ENCODE measurements around the gene MAST4.

MAST4 gene

DNA sequence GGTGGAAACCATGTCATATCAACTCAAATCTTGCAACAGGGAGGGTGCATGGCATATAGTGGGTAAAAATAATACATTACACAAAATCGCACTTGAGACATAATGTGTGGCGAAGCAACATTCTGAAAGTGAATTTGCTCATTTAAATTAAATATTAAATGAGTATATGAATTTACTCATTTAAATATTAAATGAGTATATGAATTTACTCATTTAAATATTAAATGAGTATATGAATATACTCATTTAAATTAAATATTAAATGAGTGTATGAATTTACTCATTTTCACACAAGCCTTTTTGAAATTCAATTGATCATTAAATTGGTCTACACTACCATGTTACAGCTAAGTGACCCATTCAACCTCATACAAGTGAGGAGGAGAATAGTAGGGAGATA, 10.5 kb downstream of the MAST4 start:
- DNase-seq: no peak

DNA sequence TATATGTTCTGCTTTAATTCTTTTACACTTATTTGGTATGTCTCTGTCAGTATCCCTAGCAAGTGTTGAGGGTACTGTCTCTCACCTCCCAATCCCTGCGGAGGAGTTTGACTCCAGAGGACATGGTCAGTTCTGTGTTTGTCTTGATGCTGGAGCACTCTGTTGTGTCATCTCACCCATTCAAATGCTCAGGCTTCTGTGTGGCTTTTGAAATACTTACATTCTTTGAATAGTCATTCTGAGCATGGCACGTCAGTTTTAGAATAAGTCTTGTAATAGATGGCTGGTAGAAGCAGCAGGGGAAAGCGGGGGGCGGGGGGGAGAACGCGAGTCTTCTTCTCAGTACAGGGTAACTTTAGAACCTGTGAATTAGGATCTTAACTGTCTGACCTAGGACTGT, 12.3 kb downstream of the MAST4 start:
- DNase-seq: no peak

DNA sequence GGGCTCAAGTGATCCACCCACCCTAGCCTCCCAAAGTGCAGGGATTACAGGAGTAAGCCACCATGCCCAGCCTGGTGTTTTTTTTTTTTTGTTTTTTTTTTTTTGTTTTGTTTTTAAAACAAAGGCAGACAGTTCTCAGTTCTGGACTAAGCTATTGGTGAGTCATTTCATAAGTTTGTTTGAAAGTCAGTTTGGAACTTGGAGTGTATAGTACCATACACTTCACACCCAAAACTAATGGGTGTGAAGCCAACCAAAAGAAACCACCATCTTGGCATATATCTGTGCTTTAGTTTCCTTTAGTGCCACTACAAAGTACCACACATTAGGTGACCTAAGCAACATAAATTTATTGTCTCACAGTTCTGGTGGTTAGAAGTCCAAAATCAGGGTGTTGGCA, 13.4 kb downstream of the MAST4 start:
- no peak for DNase-seq

DNA sequence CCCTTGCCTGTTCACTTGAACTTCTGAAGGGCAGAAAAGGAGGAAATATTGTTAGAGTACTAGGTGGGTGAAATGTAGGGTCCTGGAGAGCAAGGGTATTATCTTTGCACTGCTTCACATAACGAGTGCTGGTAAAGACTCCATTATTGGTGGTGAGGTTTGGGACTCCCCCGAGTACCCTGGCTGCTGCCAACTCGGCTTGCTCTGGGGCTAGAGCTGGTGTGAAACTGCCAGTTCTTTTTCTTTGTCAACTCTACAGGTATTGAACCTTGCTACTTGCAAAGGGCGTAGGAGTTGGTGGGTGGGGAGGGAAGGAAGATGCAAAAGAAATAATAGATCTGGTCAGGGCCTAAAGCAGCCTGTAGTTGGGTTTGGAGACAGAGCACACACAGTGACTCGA, 16.0 kb downstream of the MAST4 start:
- no peak for DNase-seq

DNA sequence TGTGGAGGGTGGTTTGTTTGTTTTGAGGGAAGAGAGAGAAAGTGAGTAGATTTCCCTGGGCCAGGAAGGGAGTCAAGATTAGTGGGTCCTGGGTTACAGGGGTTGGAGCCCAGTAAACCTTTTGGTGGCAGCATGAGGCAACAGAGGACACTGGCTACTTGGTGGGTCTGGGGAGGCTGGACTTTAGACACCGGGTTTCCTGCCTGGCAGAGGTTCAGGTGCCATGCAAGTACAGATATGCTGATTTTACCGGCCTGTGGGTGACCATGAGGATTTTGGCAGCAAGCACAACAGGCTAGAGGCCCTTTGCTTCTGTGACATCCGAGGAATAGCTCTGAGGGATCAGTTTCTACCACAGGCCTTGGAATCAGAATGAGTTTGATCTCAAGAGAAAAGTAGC, 18.9 kb downstream of the MAST4 start:
- DNase-seq: no peak

DNA sequence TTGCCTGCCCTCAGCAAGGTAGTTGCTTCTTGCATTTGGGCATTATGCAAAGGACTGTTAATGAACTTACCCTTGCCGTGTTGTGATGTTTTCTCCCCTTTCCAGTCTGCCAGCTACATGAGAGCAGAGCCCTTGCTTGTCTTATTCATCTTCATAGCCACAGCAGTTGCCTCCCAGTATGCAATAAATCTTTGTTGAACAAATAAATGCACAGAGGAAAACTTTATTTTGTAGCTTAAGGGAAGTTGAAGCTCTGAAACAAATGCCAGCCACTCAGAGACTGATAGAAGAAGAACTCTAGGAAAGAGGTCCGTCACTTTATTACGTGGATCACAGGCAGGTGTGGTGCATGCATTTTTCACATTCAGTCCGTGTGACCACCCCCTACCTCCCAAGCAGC, 19.7 kb downstream of the MAST4 start:
- no peak for DNase-seq

DNA sequence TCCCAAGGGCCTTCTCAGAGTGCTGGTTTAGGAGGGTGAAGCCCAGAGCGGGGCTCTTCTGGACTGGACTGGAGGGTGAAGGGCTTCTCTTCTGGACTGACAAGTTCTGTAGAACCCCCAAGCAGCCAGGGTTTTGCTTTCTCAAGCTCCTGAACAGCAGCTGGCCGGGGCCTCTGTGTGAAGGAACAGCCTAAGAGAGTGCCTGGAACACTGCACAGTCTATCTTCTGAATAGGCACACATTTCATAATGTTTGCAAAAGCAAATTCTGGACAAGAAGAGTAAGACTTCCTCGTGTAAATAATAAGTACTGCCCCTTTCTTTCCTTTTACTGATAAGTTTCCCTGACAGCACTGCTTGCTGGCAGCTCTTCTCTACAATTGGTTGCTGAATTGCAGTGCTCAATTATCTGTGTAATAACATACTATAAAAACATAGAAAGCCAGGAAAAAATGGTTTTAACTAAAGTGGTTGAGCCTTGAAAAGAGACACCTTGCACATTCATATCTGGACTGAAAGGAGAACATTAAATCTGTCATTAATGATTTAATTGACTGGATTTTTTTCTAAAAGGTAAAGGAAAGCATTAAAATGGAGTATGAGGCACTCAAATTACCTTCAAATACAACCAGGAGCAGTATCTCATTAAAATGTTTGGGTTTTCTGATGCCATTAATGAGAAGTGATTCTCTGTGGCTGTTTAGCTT, 20.5 kb downstream of the MAST4 start:
- no peak for DNase-seq

DNA sequence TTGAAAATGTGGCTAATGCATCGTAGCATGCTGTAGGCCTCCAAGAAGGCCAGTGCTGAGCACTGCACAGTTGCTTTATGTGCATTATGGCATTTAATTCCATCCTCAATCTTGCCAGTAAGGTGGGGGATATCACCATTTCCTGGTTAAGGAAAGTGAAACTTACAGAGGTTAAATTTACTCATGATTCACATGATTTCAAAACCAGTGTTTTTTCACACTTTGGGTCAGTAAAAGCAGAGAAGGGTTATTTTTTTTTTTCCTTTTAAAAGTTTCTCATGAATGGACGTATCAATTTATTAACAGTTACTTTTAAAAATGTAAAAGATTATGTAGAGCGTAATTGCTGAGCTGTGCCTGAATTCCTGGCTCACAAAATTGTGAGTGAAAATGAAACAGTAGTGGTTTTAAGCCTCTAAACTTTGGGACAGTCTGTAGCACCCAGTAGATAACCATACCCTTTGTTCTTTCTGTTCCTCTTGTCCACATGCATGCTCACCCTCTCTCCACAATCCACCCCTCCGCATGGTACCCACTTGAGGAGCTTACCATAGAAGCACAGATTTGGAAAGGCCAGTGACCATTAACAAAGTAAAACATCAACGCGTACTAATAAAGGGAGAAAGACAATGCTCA, 21.2 kb downstream of the MAST4 start:
- DNase-seq: no peak

DNA sequence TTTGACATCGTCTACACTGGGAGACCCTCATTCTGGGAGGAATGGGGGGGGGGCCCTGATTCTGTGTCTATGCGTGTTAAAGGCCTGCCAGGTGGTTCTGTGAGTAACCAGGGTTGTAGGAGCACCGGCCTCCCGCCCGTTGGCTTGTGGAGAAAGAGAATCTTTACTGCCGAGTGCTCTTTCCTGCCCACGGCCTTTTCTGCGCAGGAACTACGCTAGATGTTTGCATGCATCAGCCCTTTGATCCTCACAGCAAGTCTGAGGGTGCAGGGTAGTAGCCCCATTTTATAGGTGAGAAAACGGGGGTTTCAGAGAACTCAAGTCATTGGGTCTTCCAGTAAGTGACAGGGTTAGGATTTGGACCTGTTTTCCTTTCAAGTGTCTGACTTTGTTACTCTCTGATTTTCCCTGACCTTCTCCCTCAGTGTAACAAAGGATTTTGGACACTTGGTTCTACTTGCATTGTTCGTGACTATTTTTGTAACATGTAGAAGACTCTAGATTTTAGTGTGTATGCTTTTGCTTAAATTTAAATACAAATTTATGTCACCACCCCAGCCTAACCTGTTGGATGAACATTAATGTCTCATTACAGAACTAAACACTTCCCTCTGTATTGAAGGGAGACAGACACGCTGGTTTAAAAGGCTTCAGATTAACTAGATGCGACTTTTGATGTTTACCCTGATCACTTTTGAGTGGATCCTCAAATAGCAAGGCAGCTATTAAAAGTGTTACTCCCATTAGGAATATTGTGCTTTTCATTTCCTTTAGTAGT, 22.0 kb downstream of the MAST4 start:
- no peak for DNase-seq

DNA sequence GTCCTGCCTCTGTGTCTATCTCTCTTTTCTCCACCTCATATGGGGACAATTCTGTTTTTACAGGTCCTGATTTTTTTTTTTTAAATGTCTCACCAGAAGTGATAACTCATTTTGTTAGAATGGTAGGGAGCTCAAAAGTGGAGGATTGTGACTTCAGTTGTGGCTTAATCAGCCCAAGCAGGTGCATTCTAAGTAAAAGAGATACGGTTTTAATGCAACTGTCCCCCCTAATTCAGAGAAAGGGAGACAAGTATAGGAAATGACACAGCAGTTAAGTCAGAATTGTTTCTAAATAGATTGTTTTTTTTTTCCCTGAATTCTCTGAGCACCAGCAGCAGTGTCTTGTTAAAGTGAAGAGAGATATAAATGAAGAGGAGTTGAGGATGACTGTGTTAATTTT, 24.5 kb downstream of the MAST4 start:
- DNase-seq: no peak

DNA sequence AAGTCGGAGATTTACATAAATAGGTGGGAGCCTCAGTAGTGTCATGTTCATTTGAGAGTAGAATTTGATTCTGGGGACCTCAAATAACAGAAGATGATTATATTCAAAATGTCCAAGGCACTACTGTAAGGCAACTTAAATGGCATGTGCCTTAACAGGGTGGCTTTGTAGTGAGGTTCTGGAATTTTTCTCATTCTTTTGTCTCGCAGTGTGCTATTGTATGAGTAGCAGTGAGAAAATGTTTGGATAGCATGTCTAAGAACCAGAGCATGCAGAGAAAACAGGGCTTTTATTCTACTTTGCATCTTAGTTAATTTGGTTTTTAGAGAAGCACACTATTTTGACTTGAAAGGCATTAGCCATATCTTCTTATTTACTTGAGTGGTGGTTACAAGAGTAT, 25.0 kb downstream of the MAST4 start:
- DNase-seq: no peak

DNA sequence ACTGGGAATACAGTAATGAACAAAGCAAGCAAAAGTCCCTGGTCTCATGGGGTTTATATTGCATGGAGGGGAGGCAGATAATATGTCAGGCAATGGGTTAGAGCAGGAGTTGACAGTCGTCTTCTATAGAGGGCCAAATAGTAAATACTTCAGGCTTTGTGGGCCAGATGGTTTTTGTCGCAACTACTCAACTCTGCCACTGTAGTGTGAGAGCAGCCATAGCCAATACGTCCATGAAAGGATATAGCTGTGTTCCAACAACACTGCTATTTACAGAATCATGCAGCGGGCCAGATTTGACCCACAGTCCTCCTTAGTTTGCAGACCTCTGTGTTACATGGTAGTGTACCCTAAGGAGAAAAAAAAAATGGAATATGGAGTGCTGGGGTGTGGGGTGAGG, 25.5 kb downstream of the MAST4 start:
- DNase-seq: no peak

DNA sequence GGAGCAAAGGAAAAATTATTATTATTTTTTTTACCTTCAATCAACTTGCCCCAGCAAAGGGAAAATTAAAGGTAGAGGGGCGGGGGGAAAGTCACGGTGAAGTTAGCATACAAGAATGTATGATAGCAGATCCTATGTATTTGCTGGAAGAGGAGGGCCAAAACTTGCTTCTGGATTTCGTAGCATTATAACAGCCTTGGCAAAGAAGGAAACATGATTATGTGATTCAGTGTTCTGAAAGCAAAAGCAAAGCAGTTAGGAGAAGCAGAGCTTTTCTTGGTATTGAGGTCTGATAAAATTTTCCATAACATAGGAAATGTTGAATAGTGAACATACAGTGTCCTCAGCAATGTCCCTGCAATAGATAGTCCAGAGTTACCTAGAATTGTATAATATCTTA, 32.4 kb downstream of the MAST4 start:
- no peak for DNase-seq

DNA sequence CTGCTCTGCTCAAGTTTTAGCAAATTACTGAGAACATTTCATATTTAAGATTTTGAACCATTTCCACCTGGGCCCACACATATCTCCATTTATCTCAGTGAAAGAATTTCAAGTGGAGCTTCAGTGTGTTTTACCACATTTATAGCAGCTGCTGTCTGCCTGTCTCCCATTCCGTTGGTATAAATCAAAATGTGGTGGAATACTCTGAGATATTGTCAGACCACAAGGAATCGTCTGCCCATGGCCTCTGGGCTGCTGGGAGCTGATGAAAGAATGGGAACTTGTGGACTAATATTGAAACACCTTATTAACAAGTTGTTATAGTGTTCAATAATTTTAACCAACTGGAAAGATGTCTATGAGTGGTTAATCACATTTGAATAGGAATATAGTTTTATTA, 33.3 kb downstream of the MAST4 start:
- DNase-seq: no peak

DNA sequence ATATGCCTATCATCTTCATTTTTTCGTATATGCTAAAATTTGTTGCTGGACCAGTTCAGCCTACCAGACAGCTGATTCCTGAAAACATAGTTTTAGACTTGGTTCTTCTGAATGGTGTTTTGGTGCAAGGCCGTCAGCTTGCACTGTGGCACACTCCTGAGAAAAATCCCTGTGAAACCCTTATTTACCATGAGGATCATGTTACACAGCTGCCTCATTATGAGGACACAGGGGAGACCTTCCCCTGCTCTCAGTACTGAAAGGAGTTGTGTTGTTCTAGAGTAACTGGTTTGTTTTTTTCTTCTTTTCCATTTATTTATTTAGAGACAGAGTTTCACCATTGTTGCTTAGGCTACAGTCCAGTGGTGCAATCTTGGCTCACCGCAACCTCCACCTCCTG, 37.6 kb downstream of the MAST4 start:
- no peak for DNase-seq

DNA sequence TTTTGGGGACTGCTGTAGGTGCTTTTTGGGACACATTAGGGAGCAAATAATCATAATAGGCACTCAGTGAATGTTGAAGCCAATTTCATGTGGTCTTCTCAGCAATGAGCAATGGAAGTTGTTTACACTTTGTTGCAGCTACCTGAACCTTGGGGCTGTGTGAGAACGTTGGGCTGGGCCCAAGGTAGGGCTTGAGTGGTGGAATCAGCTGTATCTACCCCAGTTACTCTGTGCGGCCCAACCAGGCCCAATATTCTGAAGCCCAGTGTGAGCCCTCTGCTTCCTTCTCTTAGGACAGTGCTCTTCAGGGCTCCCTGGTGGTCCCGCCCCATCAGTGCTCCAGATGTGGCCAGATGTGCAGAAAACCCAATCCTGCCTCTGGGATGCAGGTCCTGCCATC, 38.4 kb downstream of the MAST4 start:
- DNase-seq: no peak

DNA sequence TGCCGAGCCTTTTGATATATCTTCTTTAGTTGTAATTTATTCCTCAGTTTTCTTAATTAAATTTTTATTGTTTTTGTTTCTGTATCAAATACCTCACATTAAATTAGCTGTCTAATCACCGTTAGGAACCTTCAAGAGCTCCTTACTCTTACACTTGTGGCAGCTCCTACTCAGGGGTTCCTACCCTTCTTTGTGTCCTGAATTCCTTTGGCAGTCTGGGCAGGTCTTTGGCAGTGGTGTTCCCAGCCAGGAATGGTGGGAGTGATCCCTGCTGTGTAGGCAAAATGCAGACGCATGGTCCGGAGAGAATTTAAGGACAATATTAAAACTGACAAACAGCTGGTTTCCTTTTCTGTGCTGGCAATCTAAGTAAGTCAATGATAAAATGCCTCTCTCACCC, 41.8 kb downstream of the MAST4 start:
- DNase-seq: no peak

DNA sequence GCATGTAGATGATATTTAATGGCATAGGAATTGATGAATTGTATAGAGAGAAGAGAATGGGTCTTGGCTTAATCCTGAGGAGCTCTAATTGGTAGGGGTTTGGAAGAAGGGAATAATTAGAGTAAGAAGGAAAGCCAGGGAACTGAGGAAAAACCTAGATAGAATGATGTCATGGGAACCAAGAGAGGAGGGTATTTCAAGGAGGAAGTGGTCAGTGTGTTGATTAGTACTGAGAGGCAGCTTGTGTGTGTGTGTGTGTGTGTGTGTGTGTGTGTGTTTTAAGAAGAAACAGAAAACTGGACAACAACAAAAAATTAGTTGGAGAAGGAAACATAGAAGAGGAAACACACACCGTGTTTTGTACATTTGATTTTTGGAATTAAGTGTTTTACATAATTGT, 42.8 kb downstream of the MAST4 start:
- no peak for DNase-seq

DNA sequence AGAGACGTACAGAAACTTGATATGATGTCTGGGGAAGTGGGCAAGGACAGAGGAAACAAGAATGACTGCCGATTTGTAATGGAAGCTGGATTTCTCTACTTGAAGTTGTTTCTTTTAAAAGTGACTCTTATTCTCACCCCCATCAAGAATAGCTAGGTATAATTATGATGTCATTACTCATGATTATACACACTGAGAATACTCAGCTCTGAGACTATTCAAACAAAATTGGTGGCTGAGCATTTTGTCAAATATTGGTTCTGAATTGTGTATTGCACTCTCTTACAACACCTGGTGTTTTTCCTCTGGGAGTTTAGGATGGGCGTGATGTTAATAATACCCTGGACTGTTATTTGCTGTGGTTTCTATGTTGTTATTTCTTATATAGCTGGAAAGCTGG, 46.3 kb downstream of the MAST4 start:
- DNase-seq: no peak

DNA sequence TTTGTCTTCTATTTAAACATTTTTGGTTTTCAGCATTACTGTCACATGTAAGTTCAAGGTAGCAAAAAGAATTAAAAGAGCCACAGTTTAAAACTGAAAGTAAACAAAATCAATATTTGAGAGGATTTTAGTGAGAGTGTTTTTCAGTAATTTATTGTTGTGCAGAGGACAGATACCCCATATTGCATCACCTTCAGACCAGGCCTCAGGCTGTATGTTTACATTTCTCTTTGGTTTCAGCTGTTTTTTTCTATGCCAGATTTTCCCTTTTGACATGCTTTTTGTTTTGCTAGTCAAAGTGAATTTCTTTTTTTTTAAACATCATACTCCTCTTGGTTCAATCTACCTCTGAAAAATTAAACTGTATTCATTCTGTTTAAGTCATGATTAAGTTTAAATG, 47.2 kb downstream of the MAST4 start:
- DNase-seq: no peak

DNA sequence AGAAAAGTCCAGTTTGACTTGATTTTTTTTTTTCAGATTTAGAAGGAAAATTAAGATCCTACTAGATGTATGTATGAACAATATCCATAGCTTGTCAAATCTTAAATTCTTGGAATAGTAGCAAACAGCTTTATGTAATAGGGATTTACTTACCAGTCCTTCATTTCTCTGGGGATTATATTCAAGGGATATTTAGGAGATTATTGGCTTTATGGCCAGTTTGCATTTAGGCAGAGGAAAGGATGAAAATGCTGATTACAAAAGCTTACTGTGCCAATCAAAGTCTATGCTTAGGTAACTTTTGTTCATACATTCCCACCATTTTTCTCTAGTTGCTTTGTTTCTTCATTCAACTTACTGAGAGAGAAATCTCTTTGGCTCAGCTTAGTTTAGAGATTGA, 47.9 kb downstream of the MAST4 start:
- DNase-seq: no peak

DNA sequence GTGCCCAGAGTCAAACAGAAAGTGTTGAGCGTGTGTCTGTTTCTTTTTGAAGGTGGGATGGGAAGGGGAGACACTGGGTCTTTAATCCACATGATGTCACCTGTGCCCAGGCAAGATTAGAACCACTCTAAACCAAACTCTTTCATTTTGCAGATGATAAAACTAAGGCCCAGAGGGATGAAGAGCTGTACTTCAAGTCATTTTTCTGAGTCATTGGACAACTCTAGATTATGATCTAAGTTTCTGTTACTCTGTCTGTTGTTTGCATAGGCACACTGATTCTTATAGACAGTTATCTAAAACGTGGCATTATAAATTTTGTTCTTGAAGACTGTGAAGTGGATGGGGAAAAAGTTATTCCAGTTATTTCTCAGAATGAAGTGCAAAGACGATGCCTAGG, 48.8 kb downstream of the MAST4 start:
- no peak for DNase-seq

DNA sequence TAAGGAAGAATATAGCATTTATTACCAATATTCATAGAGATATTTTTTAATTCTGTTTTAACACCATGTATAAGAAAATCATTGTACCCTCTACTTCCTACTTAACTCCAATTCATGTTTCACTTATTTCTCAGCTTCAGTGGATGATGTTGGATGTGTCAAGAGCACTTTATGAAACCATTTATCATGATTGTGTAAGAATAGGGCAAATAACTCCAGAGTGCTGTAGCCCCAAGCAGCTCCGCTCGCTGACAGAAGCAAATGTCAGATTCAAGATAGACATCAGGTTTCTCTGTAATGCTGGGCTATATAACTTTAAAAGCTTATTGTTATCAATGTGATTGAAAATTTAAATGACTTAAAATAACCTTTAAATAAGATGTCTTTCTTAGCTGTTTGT, 50.4 kb downstream of the MAST4 start:
- DNase-seq: no peak

DNA sequence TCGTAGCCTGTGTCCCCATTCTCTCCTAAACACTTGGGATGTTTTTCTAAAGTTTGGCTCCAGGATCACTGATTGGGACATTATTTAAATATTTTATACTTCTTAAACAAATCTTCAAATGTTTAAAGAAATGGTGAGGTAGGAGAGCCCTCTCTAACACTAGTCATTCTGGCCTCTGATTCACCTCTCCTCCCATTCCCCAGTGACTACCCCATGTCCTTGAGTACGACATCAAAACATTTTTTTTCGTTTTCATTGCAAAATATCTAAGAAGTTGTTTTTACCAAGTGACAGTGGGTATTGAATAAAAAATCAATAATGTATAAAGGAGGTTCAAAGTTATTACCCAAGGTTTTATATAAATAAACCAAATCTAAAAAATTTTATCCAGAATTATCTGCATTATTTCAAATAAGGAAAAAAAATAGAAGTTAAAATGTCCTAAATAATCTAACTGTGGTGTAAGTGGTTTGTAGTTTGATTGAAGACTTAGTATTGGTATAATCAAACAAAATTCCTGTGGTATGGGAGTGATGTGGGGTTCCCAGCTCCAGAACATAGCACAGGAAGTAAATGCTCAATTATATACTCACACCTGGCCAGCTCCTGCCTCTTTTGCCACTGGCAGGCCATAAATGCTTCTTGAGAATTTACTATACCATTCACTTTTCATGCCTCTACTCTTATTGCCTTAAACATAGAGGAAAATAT, 51.1 kb downstream of the MAST4 start:
- no peak for DNase-seq

Data from NCI-H446 (cell line).